ENCODE data around the gene ZNF516.

Gene ZNF516

DNA sequence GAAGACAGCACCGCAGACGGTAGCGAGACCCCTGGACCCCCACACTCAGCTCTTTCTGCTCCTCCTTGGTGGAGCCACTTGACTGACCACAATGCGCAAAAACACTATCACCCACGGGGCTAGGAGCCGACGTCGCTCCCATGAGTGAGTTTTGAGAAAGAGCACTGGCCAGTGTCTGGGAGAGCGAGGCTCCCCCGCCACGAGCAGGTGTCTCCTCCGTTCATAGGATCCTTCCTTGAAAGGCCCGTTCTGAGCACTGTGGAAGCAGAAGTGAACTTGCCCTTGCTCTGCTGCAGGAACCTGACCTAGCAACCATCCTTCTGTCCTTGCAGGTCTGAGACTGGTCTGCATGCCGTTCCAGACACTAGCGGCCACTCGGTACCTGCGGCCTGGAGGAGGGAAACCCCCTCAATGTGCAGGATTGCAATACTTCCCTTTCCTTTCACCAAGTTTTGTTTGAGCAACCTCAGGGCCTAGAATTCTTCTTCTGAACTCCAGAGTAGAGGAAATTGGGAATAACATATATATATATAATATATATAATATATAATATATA lies 12.9 kb upstream of the ZNF516 start:
- DNase-seq: no peak

DNA sequence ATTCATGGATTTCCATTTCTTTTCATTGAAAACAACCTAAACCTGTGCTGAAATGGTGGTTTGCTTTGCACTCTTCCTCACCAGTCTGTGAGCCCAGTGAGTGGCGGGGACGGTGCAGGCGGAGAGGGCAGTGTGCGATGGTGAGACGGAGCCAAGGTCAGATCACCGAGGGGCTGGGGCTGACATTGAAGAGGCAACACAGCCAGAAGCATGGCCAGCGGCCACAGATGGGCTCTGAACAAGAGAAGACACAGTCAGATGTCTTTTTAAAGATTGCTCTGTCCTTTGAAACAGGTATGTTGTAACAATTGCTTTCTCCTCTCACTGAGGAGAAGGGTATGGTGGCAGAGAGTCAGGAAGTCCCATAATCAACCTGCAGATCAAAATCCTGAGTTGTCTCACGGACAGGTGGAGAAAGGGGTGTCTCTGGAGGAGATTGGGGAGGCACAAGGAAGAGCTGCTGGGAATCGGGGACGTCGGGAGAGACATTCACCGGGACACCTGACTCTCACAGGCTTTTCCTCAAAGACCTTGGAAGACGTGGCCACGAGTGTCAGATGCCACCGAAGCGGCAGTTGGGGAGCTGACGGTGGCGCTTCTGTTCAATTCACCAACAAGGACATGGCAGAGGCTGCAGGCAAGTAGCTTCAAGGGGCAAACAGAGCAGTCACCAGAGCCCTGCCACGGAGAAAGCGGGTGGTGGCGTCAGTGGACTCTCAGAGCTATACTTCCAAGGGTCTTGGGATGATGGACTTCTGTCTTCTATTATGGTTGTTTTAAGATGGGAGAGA lies 12.1 kb upstream of the ZNF516 start:
- DNase-seq: no peak

GRCh38 chr18:76506395-76506794 lies 11.4 kb upstream of the ZNF516 start:
- DNase-seq: no peak

- peak; percentile 47 for DNase-seq
Measured at GRCh38 chr18:76505614-76506013, 10.6 kb upstream of the ZNF516 start.

DNA sequence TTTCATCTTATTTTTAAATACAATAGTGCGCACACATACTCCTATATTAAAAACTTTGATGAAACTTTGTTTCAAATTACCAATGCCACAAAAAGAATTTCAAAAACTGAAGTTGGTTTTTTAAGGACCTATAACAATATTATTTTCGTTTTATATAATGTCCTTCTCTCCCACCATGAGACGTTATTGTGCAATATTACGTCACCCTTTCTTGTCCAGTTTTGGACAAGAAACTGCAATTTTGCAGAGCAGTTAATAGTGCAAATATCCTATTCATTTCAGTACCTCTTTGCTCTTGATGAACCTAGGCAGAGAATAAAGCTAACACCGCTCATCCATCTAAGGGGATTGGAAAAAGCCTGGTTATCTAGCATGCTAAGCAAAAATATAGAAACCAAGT lies 9.7 kb upstream of the ZNF516 start:
- DNase-seq: no peak

DNA sequence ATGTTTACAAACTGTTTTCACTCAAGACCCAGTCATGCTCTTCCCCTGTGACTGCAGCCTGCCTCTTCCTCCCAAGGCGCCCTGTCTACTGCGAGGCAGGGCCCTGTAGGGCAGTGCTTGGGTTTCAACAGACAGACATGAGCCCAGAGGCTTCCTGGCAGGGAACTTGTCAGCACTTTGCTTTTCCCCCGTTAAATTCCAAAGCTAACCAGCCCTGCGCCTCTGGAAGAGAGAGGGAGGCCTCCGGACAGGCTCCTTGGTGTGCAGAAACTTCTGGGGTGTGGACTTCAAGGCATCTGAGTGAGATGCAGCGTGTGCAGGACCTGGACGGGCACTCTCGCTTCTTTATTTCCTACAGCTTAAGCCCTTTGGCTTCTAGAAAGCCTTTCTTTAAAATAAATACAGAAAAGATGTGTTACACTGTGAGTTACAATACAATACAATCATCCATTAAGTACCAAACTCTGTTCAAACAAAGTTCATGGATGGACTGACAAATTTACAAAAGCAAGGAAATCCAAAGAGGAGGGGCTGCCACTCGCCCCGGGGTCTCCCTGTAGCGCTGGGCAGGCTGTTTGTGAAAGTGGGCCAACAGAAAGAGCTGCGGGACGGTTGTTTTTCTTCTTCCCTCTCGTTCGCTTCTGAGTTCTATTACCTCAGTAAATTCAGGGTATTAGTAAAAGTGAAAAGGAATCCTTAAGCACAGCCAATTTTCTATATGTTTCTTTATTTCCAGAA lies 8.8 kb upstream of the ZNF516 start:
- no peak for DNase-seq

DNA sequence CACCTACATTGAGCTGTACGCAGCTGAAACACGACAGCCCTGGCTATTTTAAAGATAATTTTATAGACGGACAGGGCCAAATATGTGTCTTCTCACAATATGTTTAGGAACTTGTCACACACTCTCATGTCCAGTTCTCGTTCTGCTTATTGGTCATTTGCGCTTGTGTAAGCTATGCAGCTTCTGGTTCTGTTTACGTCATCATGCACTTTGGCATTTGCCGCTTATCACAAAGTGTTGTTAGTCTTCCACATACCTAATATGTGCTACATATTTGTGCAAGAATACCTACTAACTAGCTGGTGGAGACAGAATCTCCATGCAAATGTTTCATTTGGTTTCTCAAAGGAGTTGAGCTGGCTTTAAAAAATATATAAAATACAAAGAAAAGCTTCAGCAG lies 7.5 kb upstream of the ZNF516 start:
- DNase-seq: no peak

GRCh38 chr18:76499637-76500340 lies 4.7 kb upstream of the ZNF516 start:
- DNase-seq: peak; percentile 47

- DNase-seq: no peak
Measured at GRCh38 chr18:76499021-76499420, 4.0 kb upstream of the ZNF516 start.

GRCh38 chr18:76498064-76498463 lies 3.0 kb upstream of the ZNF516 start:
- DNase-seq: no peak

- no peak for DNase-seq
Measured at GRCh38 chr18:76497021-76497420, 2.0 kb upstream of the ZNF516 start.

- no peak for DNase-seq
Measured at GRCh38 chr18:76496194-76496890, 1.3 kb upstream of the ZNF516 start.

GRCh38 chr18:76495435-76496193 lies 572 bp upstream of the ZNF516 start:
- peak; percentile 24 for DNase-seq

GRCh38 chr18:76494231-76495005 lies 624 bp downstream of the ZNF516 start:
- peak; percentile 25 for DNase-seq

- peak; percentile 57 for DNase-seq
Measured at GRCh38 chr18:76493213-76494161, 1.6 kb downstream of the ZNF516 start.

GRCh38 chr18:76492669-76493212 lies 2.3 kb downstream of the ZNF516 start:
- DNase-seq: peak; percentile 98

- no peak for DNase-seq
Measured at GRCh38 chr18:76491776-76492668, 3.0 kb downstream of the ZNF516 start.

GRCh38 chr18:76491473-76491775 lies 3.6 kb downstream of the ZNF516 start:
- DNase-seq: peak; percentile 18

Data from GF-D8 (cell line).